PC-9 (cell line): ENCODE results near the gene GRM1.

Source experiments
- CTCF ChIP-seq: fragments of 200-600 bp; sonication (generic); conservative IDR thresholded peaks from 2 replicates; pipeline ENCODE4 v1.6.1; 2017; ENCODE audit warnings: mixed run types, antibody characterized with exemption, mild to moderate bottlenecking, moderate library complexity
- EZH2 ChIP-seq: fragments of 200-600 bp; sonication (generic); IDR thresholded peaks from 2 replicates; pipeline ENCODE4 v1.8.0; 2017; ENCODE audit warnings: antibody characterized with exemption, low read depth

- TF ChIP-seq CTCF (no peak), EZH2 (no peak)
Observed at GRCh38 chr6:146077992-146078391, 49.1 kb downstream of the GRM1 start.
